ENCODE data around the gene SLC16A11. TPM values are rescaled to one million over a fixed set of nuclear protein-coding genes. Genes with fewer than 3 reads are reported as not detected.
A peak's percentile ranks its signal among the peaks of the same experiment; 100 is the strongest.

SLC16A11 gene
- total and polyA plus RNA-seq, 10 of the 15 experiments (the other 5 are each of a cell fraction or from before 2014, with no cell fraction given) = 0.11 to 2.7 (median 0.84) TPM

GRCh38 chr17:7072406-7072805 is 28.5 kb upstream of the SLC16A11 start:
- in situ Hi-C loops (cut with MboI) = no loop called here
- BruUV-seq (replicated peaks) = no TSS peak
- DNase-seq (ENCODE audit: low read depth, low spot score) (no peak), ATAC-seq (peak; percentile 27; the same call in 1 of the 3 replicates), FAIRE-seq (no peak)
- H3K9me3 ChIP-seq (replicated peaks; ENCODE audit: control insufficient read depth, insufficient read depth, low read length) = no peaks in the 10 kb centered on the region; the same call in 2 of the 3 replicates
- CTCF ChIA-PET = interaction anchor here (0.6 to 0.8 kb wide), 2 partner anchors 9 to 40 kb away, joined by 3 to 4 read pairs; no protein-coding TSS in a partner anchor
- H3K9ac ChIP-seq (ENCODE audit: control insufficient read depth, insufficient read depth, low read length) = no peak overlapping the region
- no peak overlapping the region for H3K4me3 ChIP-seq
- POLR2A ChIA-PET = no interaction called here
- no peak overlapping the region for H3K27ac ChIP-seq (ENCODE audit: control insufficient read depth, insufficient read depth)
- H3K36me3 ChIP-seq (ENCODE audit: control insufficient read depth in 2 of 2, insufficient read depth in 2 of 2, low read length in 1 of 2) = no peaks in the 10 kb centered on the region
- H3K27me3 ChIP-seq (replicated peaks in 1 of 2; ENCODE audit: control insufficient read depth in 2 of 2, insufficient read depth in 2 of 2, low read length in 1 of 2) = no peaks in the 10 kb centered on the region
- SMC1A ChIA-PET (ENCODE audit: uncharacterized antibody, unreplicated experiment) = interaction anchor here (0.8 kb wide), 2 partner anchors 18 to 27 kb away, joined by 3 read pairs; no protein-coding TSS in a partner anchor
- H2AFZ ChIP-seq (ENCODE audit: control insufficient read depth, low read depth, low read length) = no peak overlapping the region
- H4K20me1 ChIP-seq (ENCODE audit: control insufficient read depth, insufficient read depth) = no peaks in the 10 kb centered on the region
- H3K79me2 ChIP-seq (ENCODE audit: control insufficient read depth, insufficient read depth, low read length) = no peaks in the 10 kb centered on the region
- H3K4me1 ChIP-seq (ENCODE audit: control insufficient read depth, insufficient read depth, low read length) = no peaks in the 10 kb centered on the region
- intact Hi-C loops (cut with micrococcal nuclease; ENCODE audit: unreplicated experiment) = no loop called here
- RAD21 ChIA-PET (ENCODE audit: unreplicated experiment) = no interaction called here
- no peak for TF ChIP-seq RELB (IDR thresholded peaks at IDR 0.05; ENCODE audit: low read depth)
- peak; percentile 24 for TF ChIP-seq MEF2B (IDR thresholded peaks at IDR 0.05; ENCODE audit: partially characterized antibody, poor library complexity, severe bottlenecking)
- no peak overlapping the region for H3K4me2 ChIP-seq (ENCODE audit: control insufficient read depth, insufficient read depth)
- WGBS (ENCODE audit: insufficient coverage, insufficient replicate concordance, low lambda C conversion rate, missing lambda C conversion rate) = 47% methylated on average over 2 of the region's 2 CpGs

GRCh38 chr17:7070712-7071111 is 26.8 kb upstream of the SLC16A11 start:
- Histone ChIP-seq H3K4me1 (ENCODE audit: control insufficient read depth, insufficient read depth, low read length) (no peaks in the 10 kb centered on the region), H3K36me3 (ENCODE audit: control insufficient read depth in 2 of 2, insufficient read depth in 2 of 2, low read length in 1 of 2) (no peaks in the 10 kb centered on the region), H3K9me3 (replicated peaks; ENCODE audit: control insufficient read depth, insufficient read depth, low read length) (no peaks in the 10 kb centered on the region; the same call in 2 of the 3 replicates), H3K79me2 (ENCODE audit: control insufficient read depth, insufficient read depth, low read length) (no peaks in the 10 kb centered on the region), H3K4me2 (ENCODE audit: control insufficient read depth, insufficient read depth) (no peak overlapping the region), H2AFZ (ENCODE audit: control insufficient read depth, low read depth, low read length) (no peak overlapping the region), H3K27ac (ENCODE audit: control insufficient read depth, insufficient read depth) (no peak overlapping the region), H4K20me1 (ENCODE audit: control insufficient read depth, insufficient read depth) (no peaks in the 10 kb centered on the region), H3K27me3 (replicated peaks in 1 of 2; ENCODE audit: control insufficient read depth in 2 of 2, insufficient read depth in 2 of 2, low read length in 1 of 2) (no peaks in the 10 kb centered on the region), H3K4me3 (no peak overlapping the region), H3K9ac (ENCODE audit: control insufficient read depth, insufficient read depth, low read length) (no peak overlapping the region)
- SMC1A ChIA-PET (ENCODE audit: uncharacterized antibody, unreplicated experiment) = interaction anchor here (0.6 kb wide), 1 partner anchor 56 kb away, joined by 4 read pairs; no protein-coding TSS in a partner anchor
- WGBS (ENCODE audit: insufficient coverage, insufficient replicate concordance, low lambda C conversion rate, missing lambda C conversion rate) = 0% methylated on average over 3 of the region's 3 CpGs
- in situ Hi-C loops (cut with MboI) = no loop called here
- RAD21 ChIA-PET (ENCODE audit: unreplicated experiment) = no interaction called here
- intact Hi-C loops (cut with micrococcal nuclease; ENCODE audit: unreplicated experiment) = no loop called here
- FAIRE-seq (no peak), ATAC-seq (no peak), DNase-seq (ENCODE audit: low read depth, low spot score) (no peak)
- POLR2A ChIA-PET = no interaction called here
- CTCF ChIA-PET = no interaction called here
- no TSS peak for BruUV-seq (replicated peaks)
- TF ChIP-seq IRF3 (IDR thresholded peaks at IDR 0.05) (no peak), NFIC (IDR thresholded peaks at IDR 0.05; ENCODE audit: low read depth, low read length) (no peak), SREBF1 (IDR thresholded peaks at IDR 0.05; ENCODE audit: low read length) (no peak), TBL1XR1 (IDR thresholded peaks at IDR 0.05; ENCODE audit: low read depth, low read length) (no peak), REST (IDR thresholded peaks at IDR 0.05; ENCODE audit: low read depth, low read length) (no peak), SIN3A (IDR thresholded peaks at IDR 0.05; ENCODE audit: low read depth, low read length) (no peak), ZNF274 (IDR thresholded peaks at IDR 0.05; ENCODE audit: insufficient read depth, insufficient read length) (no peak), SP1 (IDR thresholded peaks at IDR 0.05; ENCODE audit: low read depth, low read length) (no peak)

Measured in GM12878 (cell line).